HG03378 (cell line): ENCODE measurements around the gene MIP.
"Not testable (repeated sequence)": the region's sequence is repeated elsewhere in the genome, so short reads cannot be mapped to it uniquely, and the experiment has no call there.

Experiments
- ATAC-seq: cut with Tn5 transposase; IDR thresholded peaks from one replicate; pipeline ENCODE4 v1.9.1; 2021; ENCODE audit warnings: mild to moderate bottlenecking, moderate library complexity; ENCODE audit not compliant: unreplicated experiment

Gene MIP

DNA sequence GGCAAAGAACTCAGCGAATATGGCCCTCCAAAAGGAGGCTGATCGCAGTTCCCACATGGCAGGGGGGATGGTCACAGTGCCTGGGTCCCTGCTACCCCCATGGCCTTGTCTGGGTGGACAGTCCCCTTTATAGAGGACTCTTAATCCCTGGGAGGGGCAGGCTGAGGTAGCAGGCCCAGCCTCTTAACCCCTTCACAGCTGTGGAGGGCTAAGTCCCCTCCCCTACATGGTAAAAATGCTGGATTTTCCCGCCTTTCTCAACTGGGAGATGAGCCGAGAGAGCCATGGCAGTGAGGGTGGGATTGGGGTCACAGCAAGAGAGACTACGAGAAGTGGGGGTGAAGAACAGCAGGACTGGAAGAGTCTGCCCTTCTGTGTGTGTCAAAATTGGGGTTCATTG is at the start of gene MIP:
Gene MIP, minus strand, starts transcription at position 101 of the 400 bp plus-strand sequence. Its CDS starts 44 bp downstream, at position 57.
- ATAC-seq: no peak

DNA sequence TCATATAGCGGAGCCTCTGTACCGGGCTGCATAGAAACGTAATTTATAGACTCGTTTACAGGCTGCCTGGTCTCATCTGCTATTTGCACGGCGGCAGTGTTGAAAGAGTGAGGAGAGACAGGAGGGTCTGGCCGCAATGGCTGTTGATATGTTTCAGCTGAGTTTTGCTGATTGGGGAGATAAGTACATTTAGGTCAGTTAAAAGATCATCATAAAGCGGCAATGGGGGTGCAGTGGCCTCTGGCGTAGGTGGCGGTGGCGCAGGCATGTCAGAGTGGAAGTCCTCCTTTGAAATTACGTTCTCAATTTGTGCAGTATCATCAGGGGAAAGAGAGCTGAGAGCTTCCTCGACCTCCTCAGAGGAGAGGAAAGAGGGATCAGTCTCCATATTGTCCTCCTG is 45.4 kb upstream of the MIP start:
- ATAC-seq: not testable (repeated sequence)

DNA sequence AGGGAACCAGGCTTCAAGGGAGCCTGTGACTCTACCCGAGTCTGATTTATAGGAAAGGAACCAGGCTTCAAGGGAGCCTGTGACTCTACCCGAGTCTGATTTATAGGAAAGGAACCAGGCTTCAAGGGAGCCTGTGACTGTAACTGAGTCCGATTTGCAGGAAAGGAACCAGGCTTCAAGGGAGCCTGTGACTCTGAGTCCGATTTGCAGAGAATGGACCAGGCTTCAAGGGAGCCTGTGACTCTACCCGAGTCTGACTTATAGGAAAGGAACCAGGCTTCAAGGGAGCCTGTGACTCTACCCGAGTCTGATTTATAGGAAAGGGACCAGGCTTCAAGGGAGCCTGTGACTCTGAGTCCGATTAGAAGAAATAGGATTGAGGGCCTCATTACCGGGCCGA is 45.0 kb upstream of the MIP start:
- ATAC-seq: not testable (repeated sequence)

DNA sequence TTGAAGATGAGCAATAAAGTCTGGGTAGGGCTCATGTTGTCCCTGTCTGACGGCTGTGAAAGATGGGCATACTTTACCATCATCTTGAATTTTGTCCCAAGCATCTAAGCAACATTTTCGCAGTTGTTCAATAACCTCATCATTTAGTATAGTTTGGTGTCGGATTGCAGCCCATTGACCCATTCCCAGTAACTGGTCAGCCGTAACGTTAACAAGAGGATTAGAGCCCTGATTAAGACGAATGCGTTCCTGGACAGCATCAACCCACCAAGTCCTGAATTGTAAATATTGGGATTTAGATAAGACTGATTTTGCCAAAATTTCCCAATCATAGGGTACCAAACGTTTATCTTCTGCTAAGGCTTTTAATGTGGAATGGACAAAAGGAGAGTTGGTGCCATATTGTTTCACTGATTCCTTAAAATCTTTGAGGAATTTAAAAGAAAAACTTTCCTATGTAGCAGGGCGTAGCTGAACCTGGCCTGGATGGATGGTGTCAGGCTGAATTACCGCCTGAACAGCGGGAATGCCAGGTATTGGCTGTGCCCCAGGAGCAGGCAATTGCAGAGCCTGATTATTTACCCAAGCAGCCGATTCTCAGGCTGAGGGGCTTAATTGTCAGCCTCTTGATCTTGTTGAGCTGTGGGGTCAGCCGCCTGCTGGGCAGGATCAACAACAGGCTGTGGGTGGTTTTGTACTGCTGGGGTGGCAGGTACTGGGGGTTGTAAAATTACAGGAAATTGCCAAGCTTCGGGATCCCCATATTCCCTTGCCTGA is 43.9 kb upstream of the MIP start:
- ATAC-seq: not testable (repeated sequence)

DNA sequence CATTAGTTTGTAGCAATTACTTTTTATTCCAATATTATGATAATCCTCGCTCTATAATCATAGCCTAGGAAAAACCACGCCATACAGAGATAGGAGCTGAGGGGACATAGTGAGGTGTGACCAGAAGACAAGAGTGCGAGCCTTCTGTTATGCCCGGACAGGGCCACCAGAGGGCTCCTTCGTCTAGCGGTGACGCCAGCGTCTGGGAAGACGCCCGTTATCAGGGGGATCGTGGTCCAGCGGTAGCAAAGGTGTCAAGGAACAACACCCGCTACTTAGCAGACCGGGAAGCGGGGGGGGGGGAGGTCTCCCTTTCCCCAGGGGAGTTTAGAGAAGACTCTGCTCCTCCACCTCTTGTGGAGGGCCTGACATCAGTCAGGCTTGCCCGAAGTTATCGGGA is 42.2 kb upstream of the MIP start:
- not testable (repeated sequence) for ATAC-seq

DNA sequence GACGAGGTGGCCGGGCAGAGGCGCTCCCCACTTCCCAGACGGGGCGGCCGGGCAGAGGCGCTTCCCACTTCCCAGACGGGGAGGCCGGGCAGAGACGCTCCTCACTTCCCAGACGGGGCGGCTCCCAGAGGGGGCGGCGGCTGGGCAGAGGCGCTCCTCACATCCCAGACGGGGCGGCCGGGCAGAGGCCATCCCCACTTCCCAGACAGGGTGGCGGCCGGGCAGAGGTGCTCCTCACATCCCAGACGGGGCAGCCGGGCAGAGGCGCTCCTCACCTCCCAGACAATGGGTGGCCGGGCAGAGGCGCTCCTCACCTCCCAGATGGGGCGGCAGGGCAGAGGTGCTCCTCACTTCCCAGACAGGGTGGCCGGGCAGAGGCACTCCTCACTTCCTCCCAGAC is 40.0 kb upstream of the MIP start:
- ATAC-seq: not testable (repeated sequence)

DNA sequence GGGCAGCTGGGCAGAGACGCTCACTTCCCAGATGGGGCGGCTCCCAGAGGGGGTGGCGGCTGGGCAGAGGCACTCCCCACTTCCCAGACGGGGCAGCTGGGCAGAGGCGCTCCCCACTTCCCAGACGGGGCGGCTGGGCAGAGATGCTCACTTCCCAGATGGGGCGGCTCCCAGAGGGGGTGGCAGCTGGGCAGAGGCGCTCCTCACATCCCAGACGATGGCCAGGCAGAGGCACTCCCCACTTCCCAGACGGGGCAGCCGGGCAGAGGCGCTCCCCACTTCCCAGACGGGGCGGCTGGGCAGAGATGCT is 39.6 kb upstream of the MIP start:
- ATAC-seq: not testable (repeated sequence)

DNA sequence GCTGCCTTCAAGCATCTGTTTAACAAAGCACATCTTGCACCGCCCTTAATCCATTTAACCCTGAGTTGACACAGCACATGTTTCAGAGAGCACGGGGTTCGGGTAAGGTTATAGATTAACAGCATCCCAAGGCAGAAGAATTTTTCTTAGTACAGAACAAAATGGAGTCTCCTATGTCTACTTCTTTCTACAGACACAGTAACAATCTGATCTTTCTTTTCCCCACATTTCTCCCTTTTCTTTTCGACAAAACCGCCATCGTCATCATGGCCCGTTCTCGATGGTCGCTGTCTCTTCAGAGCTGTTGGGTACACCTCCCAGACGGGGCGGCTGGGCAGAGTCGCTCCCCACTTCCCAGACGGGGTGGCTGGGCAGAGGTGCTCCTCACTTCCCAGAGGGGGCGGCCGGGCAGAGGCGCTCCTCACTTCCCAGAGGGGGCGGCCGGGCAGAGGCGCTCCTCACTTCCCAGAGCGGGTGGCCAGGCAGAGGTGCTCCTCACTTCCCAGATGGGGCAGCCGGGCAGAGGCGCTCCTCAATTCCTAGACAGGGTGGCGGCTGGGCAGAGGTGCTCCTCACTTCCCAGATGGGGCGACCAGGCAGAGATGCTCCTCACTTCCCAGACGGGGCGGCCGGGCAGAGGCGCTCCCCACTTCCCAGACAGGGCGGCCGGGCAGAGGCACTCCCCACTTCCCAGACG is 39.1 kb upstream of the MIP start:
- not testable (repeated sequence) for ATAC-seq

DNA sequence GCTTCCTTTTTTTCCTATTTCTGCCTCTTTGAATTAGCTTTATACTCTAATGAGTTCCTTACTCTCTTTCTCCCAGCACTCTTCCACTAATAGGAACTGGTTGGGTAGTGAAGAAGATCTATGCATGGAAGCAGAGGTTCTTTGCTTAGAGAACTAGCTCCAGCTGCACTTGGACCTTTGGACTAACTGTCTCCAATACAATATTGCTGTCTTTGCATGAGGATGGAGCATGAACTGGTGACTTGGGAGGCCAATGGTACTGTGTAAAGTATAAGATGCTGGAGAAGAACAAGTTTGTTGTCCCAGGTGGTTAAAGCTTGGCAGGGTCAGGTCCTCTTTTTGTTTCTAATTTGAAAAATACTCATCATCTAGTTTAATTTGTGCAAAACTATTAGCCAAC is 35.9 kb upstream of the MIP start:
- no peak for ATAC-seq

DNA sequence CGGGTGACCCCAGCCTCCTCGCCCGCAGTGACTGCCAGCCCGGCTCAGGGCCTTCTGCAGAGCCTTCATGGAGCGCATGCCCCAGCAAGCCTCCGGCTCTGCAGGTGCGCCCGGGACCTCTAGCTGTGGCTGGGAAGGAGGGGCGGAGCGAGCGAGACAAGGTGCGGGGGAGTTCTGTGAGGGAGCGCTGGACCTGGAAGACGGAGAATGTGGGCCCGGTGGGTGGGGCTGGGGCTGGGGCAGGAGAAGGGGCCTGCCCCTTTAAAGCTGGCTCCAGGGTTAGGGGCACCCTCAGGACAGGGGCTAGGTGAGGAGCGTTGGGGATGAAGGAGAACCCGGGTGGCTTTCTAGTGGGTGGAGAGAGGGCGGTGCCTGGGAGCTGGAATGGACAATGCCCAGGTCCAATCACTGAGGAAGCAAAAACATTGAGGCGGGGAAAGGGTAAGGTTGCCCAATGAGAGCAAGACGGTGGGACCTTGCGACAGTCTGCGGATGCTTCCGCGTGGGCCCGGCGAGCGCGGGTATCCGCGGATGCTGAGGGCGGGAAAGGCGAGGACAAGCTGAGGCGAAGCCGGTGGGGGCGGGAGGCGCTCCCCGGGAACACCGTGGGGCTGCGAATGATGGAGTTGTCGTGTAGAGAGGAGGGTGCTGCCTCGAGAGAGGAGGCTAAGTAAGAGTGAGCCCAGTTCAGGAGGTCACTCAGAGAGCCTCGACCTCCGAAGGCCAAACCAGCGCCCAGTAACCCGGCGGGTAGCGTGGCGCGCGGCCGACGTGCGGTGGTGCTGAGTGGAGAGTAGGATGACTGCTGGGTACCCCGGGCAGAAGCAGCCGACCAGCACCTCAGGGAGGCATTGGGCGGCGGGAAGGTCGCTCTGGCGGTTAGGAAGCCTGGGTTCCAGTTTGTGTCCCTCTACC is 33.8 kb upstream of the MIP start, which contains the start of gene GLS2:
Gene GLS2, minus strand, starts transcription at position 121 of the 915 bp plus-strand sequence. Its CDS starts 43 bp downstream, at position 78.
- peak; percentile 92 for ATAC-seq

DNA sequence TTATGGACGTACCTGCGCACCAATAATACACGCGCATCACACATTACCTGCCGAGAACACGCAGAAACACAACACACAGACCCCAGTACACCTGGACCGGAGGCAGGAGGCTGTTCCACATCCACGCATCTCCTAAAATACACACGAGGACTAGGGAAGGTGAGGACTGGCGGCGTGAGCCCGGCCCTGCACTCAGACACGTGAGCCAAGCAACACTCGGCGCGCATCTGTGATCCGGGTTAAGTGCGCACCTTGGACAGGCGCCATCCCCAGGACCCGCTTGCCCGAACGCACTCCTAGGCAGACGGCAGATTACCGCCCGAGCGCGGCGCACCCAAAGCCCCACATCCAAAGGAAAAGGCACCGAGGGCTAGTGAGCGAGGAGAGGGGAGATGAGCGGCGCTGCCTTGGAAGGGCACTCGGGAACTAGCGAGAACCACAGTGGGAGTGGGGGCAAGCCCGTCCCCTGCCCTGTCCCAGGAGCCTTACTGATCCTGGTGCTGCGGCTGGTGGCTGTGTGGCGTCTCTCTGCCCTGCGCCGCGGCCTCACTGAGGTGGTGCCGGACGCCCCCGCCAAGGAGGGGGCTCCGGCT is 33.1 kb upstream of the MIP start:
- ATAC-seq: peak; percentile 16

DNA sequence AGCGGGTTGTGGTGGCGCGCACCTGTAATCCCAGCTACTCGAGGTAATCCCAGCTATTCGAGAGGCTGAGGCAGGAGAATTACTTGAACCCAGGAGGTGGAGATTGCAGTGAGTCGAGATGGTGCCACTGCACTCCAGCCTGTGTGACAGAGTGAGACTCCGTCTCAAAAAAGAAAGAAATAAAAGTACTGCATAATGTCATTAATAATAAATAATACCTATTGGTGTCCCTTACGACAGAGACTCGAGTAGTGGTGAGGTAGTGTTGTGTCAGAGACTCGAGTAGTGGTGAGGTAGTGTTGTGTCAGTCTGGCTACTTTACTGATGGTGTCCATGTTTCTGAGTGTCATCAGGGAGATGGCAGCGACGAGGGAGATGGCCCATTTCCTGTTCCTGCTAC is 32.2 kb upstream of the MIP start:
- no peak for ATAC-seq

DNA sequence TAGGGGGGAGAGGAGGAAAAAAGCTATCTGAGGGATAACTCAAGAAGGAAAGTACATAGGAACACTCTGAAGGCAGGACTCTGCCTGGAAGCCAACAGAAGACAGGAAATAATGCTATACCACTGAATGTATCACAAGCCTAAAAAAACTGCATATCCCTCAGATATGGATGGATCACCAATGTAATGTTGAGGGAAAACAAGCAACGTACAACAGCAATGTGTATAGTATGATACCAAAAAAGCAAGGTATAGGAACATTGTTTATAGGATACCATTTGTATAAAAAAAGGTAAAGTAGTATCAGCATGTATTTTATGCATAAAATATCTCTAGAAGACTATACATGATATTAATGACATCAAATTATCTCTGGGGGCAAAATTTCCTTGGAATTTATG is 30.1 kb upstream of the MIP start:
- no peak for ATAC-seq

DNA sequence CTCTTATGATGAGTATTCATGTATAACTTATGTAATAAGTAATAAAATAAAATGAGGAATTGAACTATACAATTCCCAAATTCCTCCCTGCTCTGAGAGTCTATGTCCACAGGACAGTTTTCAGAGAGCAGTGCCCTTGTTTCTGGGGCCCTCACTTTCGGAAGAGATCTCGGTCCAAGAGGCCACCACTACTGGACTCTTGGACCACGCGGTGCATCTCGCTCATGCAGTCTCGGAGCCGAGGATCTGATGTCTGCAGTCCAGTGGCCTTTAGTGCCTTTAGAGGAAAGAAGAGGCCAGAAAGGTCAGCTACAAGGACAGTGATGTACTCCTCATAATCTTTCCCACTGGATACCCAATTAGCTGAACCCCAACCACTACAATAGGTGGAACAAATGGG is 25.2 kb upstream of the MIP start:
- ATAC-seq: no peak

DNA sequence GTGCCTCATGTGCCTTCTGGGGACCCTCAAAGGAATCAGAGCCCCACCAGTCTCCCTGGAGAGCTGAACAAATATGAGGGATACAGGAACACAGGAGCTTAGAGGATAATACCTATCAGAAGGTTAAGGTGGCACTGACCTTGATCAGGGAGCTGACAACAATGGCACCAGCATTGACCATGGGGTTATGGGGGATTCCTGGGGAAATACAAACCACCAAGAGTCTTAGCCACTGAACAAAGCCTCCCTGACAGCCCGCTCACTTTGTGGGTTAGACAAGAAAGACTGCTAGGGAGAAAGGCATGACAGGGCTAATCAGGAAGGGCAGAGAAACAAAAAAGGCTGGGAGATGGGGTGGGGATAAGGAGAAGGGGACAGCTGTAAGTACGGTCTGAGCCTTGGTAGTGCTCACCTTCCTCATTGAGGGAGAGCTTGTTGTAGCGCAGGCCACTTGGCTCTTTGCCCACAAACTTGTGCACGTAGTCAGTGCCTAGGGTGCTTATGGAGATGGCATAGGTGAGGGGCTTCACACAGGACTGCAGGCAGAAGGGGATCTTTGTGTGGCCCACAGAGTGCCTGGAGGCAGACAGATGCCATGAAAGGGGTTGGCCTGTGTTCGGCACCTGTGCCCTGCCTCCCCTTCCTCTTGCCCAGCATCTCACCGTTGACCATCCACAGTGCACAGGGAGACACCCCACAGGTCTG is 23.2 kb upstream of the MIP start:
- ATAC-seq: no peak

DNA sequence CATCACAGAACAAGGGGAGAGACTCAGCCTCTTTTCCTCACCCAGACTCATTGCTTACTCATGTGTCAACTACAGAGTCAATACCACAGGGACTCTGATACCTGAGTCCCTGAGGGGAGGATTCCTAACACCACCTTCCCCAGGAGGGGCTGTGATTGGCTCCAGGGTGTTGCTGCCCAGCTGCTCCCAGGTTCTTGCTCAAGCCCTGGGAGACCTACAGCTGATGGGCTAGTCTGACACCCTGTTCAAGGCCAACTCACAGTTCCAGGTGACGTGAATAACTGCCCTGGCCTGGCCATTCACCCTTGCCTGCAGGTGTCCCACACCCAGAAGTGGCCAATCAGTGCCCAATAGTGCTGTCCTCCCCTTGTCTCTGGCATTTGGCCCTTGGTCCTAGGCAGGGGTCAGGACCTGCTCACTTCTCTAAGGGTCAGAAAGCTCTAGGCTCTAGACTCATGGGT is 22.5 kb upstream of the MIP start:
- no peak for ATAC-seq

DNA sequence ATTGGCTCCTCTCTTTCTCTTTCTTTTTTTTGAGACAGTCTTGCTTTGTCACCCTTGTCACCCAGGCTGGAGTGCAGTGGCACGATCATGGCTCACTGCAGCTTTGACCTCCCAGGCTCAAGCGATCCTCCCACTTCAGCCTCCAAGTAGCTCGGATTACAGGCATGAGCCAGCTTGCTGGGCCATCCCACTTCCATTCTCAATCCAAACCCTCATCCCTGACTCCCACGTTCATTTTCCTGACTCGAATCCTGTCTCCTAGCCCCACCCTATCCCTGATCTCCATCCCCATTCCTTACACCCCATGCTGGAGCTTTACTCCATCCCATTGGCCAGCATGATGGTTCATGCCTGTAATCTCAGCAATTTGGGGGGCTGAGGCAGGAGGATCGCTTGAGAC is 21.7 kb upstream of the MIP start:
- ATAC-seq: no peak

DNA sequence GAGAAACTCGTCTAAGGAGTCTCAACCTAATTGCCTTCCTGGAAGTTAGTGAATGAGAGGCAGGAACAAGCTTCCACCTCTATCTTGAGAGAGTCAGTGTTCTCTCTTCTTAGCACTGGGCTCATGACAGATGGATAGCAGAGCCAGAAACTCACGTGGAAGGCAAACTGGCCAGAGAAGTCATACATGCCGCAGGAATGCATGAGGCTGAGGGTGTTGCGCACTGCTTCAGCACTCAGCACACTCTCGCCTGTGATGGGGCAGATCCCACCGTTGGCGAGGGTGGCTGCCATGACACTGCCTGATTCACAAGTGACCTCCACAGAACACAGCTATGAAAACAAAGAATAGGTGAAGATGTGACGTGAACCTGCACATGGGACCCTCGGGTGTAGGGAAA is 19.9 kb upstream of the MIP start:
- ATAC-seq: no peak

DNA sequence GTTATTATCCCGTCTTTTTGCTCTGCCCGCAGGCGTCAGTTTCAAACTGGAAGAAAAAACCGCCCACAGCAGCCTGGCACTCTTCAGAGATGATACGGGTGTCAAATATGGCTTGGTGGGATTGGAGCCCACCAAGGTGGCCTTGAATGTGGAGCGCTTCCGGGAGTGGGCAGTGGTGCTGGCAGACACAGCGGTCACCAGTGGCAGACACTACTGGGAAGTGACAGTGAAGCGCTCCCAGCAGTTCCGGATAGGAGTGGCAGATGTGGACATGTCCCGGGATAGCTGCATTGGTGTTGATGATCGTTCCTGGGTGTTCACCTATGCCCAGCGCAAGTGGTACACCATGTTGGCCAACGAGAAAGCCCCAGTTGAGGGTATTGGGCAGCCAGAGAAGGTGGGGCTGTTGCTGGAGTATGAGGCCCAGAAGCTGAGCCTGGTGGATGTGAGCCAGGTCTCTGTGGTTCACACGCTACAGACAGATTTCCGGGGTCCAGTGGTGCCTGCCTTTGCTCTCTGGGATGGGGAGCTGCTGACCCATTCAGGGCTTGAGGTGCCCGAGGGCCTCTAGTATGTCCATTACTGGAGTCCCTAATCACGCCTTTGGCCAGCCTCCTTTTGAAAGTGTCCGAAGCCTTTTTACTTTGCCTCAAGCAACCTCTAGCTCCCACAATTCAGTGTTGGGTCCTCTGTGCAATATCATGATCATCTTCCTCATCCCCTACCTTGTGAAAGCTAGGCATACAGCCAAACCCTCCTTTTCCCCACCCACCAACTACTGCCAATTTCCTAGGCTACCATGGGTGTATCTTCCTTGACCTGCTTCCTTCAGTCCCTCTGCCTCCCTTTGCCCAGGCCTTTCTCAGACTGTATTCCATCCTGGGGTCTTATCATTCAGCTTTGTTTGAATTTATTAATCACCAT is 14.8 kb upstream of the MIP start:
- no peak for ATAC-seq
